Nephron (organoid): ENCODE data around the gene MAPKAP1.

Experiments used
- H3K27ac Mint-ChIP-seq, 3 experiments: 2 replicates each; pipeline ENCODE4 v1.8.0; 2020; ENCODE audit warnings: mixed read lengths in 3 of 3, mild to moderate bottlenecking in 2 of 3, moderate library complexity in 1 of 3
- H3K27me3 Mint-ChIP-seq: 2 replicates; pipeline ENCODE4 v1.8.0; 2021; ENCODE audit warnings: low read depth, mild to moderate bottlenecking, moderate library complexity, mixed read lengths
- H3K36me3 Mint-ChIP-seq: 2 replicates; pipeline ENCODE4 v1.8.0; 2020; ENCODE audit warnings: low read depth, mixed read lengths
- H3K4me1 Mint-ChIP-seq: 2 replicates; pipeline ENCODE4 v1.8.0; 2020; ENCODE audit warnings: mixed read lengths
- H3K4me3 Mint-ChIP-seq, 3 experiments: 2 replicates each; pipeline ENCODE4 v1.8.0; 2020; ENCODE audit warnings: mild to moderate bottlenecking in 3 of 3, mixed read lengths in 3 of 3, moderate library complexity in 2 of 3
- H3K9me3 Mint-ChIP-seq: 2 replicates; pipeline ENCODE4 v1.8.0; 2020; ENCODE audit warnings: mixed read lengths
- CTCF ChIP-seq, 3 experiments: fragments of 200-600 bp; sonication (generic); IDR thresholded peaks; one replicate each; pipeline ENCODE4 v1.5.0; 2021; ENCODE audit warnings: antibody characterized with exemption in 3 of 3; ENCODE audit not compliant: unreplicated experiment in 3 of 3

MAPKAP1 gene

GRCh38 chr9:125513668-125514413 lies 193.2 kb downstream of the MAPKAP1 start:
- H3K9me3 Mint-ChIP-seq = no peaks in the 10 kb centered on the region
- H3K36me3 Mint-ChIP-seq = no peaks in the 10 kb centered on the region
- TF ChIP-seq CTCF (IDR thresholded peaks at IDR 0.05; ENCODE audit: unreplicated experiment in 3 of 3) = no peak
- no peak overlapping the region for H3K4me3 Mint-ChIP-seq
- no peaks in the 10 kb centered on the region for H3K27me3 Mint-ChIP-seq
- peaks cover 78% of the 10 kb centered on the region for H3K4me1 Mint-ChIP-seq
- peak overlapping the region; percentile 45 to 90 (median 85) for H3K27ac Mint-ChIP-seq

DNA sequence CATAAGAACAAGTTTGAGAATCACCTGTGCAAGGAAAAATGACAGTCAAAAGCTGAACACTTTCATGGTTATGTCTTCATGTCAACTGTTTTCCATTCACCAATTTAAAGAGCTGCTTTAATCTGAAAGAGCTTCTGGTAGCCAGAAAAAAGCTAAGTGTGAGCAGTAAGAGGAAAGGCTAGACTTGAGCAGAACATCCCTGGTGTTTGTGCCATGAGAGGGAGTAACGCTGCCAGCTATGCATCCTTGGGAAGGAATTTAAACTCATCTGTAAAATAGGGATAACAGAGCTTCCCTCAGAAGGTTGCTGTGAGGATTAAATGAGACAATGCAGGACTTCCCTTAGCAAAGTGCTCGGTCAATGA lies 193.7 kb downstream of the MAPKAP1 start:
- Mint-ChIP-seq H3K9me3 (no peaks in the 10 kb centered on the region), H3K4me1 (peaks cover 78% of the 10 kb centered on the region), H3K27me3 (no peaks in the 10 kb centered on the region), H3K4me3 (no peak overlapping the region), H3K27ac (peak overlapping the region; percentile 38 to 90 (median 85)), H3K36me3 (no peaks in the 10 kb centered on the region)
- no peak for TF ChIP-seq CTCF (IDR thresholded peaks at IDR 0.05; ENCODE audit: unreplicated experiment in 3 of 3)

- TF ChIP-seq CTCF (IDR thresholded peaks at IDR 0.05; ENCODE audit: unreplicated experiment in 3 of 3) = no peak
- peaks cover 74% of the 10 kb centered on the region for H3K4me1 Mint-ChIP-seq
- no peaks in the 10 kb centered on the region for H3K9me3 Mint-ChIP-seq
- H3K4me3 Mint-ChIP-seq = peak overlapping the region in 2 of 3 experiments; percentile 9 to 35
- H3K27me3 Mint-ChIP-seq = no peaks in the 10 kb centered on the region
- no peaks in the 10 kb centered on the region for H3K36me3 Mint-ChIP-seq
- peak overlapping the region; percentile 82 to 98 (median 90) for H3K27ac Mint-ChIP-seq
Measured at GRCh38 chr9:125511789-125512660, 195.0 kb downstream of the MAPKAP1 start.

- Mint-ChIP-seq H3K27me3 (no peaks in the 10 kb centered on the region), H3K27ac (peak overlapping the region; percentile 82 to 98 (median 90)), H3K9me3 (no peaks in the 10 kb centered on the region), H3K4me3 (no peak overlapping the region), H3K4me1 (peaks cover 75% of the 10 kb centered on the region), H3K36me3 (no peaks in the 10 kb centered on the region)
- no peak for TF ChIP-seq CTCF (IDR thresholded peaks at IDR 0.05; ENCODE audit: unreplicated experiment in 3 of 3)
Measured at GRCh38 chr9:125510980-125511379, 196.0 kb downstream of the MAPKAP1 start.

DNA sequence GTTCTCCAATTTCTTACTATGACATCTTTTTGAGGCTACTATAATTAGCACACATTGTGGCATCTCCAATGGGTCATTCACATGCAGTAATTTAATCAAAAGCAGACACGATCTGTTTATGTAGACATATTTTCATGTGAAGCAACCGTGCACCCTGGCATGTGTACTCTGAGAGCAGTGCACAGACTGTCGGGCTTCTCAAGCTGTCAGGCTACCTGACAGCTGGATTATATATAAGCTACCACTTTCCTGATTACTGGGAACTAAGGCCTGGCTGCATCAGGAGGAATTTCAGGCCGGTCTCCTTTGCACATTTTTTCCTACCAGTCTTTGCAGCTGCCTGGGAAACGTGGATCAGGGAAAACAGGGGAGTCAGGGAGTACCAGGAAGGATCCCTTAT lies 197.5 kb downstream of the MAPKAP1 start:
- Mint-ChIP-seq H3K4me1 (peaks cover 70% of the 10 kb centered on the region), H3K27me3 (no peaks in the 10 kb centered on the region), H3K9me3 (no peaks in the 10 kb centered on the region), H3K27ac (peak overlapping the region; percentile 82 to 98 (median 98)), H3K36me3 (peaks cover 4% of the 10 kb centered on the region), H3K4me3 (peak overlapping the region; percentile 5 to 35 (median 28))
- TF ChIP-seq CTCF (IDR thresholded peaks at IDR 0.05; ENCODE audit: unreplicated experiment in 3 of 3) = no peak
